ENCODE results near the gene CD55.

GRCh38 chr1:207365063-207365462, 43.6 kb downstream of the CD55 start:
- TF ChIP-seq POLR2A (IDR thresholded peaks at IDR 0.05) = no peak
- TF ChIP-seq, protein P1, sequence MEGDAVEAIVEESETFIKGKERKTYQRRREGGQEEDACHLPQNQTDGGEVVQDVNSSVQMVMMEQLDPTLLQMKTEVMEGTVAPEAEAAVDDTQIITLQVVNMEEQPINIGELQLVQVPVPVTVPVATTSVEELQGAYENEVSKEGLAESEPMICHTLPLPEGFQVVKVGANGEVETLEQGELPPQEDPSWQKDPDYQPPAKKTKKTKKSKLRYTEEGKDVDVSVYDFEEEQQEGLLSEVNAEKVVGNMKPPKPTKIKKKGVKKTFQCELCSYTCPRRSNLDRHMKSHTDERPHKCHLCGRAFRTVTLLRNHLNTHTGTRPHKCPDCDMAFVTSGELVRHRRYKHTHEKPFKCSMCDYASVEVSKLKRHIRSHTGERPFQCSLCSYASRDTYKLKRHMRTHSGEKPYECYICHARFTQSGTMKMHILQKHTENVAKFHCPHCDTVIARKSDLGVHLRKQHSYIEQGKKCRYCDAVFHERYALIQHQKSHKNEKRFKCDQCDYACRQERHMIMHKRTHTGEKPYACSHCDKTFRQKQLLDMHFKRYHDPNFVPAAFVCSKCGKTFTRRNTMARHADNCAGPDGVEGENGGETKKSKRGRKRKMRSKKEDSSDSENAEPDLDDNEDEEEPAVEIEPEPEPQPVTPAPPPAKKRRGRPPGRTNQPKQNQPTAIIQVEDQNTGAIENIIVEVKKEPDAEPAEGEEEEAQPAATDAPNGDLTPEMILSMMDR (IDR thresholded peaks at IDR 0.05 in 4 of 5, conservative IDR thresholded peaks at IDR 0.05 in 1 of 5) = no peak

Data from gastrocnemius medialis (tissue), 4 donors.